SW 1271 (cell line): ENCODE data around the gene ADGRG6.

Experiments
- DNase-seq, 2 experiments: peaks; one replicate each; lab custom pipeline; 2025; lab: John Stamatoyannopoulos, UW

Gene ADGRG6

GRCh38 chr6:142322066-142322465 lies 20.3 kb downstream of the ADGRG6 start:
- DNase-seq = no peak

- DNase-seq = no peak
Observed at GRCh38 chr6:142322504-142323198, 20.8 kb downstream of the ADGRG6 start.

DNA sequence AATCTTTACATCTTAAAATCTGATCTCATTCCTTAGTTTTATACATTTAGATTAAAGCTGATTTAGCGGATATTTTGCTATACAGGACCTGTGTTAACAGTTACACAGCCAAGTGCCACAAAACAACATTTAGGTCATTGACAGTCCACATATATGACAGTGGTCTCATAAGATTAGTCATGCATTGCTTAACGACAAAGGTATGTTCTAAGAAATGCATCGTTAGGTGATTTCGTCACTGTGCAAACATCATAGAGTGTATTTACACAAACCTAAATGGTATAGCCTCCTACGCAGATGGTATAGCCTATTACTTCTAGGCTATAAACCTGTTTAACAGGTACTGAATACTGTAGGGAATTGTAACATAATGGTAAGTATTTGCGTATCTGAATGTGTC lies 21.6 kb downstream of the ADGRG6 start:
- no peak for DNase-seq

- DNase-seq = no peak
Observed at GRCh38 chr6:142324111-142324510, 22.3 kb downstream of the ADGRG6 start.

- DNase-seq = no peak
Observed at GRCh38 chr6:142325111-142325510, 23.3 kb downstream of the ADGRG6 start.

GRCh38 chr6:142326540-142326939 lies 24.7 kb downstream of the ADGRG6 start:
- no peak for DNase-seq

DNA sequence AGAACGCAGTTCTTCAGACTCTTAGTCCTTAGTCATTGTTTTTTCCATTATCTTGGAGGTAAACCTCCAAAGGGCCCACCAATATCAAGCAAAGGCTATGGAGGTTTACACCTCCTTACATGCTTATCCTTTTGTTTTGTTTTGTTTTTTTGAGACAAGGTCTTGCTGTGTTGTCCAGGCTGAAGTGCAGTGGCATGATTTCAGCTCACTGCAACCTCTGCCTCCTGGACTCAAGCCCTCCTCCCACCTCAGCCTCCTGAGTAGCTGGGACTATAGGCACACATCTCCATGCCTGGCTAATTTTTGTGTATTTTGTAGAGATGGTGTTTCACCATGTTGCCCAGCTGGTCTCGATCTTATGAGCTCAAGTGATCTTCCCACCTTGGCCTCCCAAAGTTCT lies 26.3 kb downstream of the ADGRG6 start:
- DNase-seq = no peak

DNA sequence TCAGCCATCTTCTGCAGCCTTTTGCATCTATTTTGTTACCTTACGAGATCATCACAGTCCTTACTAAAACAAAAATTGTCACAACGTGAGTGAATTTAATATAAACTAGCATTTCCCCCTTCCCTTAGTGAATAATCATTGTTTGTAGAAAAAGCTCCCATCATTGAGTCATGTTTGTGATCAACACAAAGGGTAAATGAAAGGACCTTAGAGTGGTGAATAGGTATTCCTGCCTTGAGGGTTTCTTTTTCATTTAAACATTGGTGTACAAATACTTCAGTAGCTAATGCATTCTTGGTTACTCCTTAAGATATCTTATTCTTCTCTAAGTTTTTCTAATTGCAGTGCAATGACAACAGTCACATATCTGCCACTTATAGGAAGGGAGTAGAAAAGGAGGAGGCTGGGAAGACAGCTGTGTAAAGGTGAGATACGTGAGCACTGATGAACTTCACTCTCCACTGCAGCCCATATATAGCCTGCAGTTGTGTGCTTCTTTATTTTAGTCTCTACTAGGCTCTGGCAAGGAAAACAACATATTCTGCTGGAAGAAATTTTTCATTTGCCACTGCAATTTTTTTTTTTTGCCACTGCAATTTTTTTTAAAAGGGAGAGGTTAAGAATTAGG lies 27.8 kb downstream of the ADGRG6 start:
- no peak for DNase-seq

- DNase-seq = no peak
Observed at GRCh38 chr6:142331075-142331551, 29.3 kb downstream of the ADGRG6 start.

DNA sequence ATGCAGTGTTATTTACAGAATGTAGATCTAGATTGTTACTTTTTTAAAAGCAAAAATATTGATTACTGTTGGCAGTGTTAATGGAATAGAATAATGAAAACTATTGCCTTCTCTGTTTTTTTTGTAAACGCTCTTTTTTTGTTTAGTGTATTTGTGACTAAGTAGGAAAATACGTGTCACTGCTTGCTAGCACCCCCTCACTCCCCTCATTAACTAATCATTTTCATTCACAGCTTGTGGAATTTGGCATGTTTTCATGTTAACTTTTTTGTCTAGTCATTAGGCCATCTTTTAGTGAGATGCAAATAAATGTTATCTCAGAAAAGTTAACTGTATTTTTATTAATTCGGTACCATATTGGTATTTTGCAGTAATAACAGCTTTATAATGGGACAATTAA lies 29.8 kb downstream of the ADGRG6 start:
- DNase-seq = no peak

DNA sequence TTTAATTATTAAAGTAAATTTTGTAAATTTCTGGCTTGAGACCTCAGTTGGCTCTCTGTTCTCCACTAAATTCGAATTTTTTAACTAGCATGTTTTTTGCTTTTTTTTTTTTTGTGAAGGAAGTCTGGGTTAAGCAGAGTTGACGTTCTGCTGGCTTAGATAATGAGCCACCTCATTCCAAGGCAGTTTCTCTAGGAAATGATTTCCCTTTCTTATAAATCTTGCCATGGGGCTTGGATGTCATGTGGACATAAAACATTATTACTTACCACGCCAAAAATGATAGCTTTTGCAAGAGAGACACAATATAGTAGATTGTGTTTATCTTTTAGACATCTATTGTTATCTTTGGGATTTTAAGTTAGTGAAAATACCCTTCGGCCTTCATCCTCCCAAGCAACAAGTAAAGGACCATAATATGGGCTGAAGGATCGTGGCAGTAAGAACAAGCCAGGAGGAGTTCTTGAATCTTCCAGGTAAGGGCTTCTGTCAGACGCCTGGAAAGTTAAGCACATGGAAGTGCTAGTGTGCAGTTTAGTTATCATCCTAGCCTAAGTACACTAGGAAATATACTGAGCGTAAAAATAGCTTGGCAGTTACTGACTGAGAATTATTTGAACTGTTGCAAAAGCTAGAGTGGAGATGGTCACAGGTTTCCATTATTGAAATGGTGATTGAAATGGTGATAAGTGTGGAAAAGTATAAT lies 30.7 kb downstream of the ADGRG6 start:
- no peak for DNase-seq

DNA sequence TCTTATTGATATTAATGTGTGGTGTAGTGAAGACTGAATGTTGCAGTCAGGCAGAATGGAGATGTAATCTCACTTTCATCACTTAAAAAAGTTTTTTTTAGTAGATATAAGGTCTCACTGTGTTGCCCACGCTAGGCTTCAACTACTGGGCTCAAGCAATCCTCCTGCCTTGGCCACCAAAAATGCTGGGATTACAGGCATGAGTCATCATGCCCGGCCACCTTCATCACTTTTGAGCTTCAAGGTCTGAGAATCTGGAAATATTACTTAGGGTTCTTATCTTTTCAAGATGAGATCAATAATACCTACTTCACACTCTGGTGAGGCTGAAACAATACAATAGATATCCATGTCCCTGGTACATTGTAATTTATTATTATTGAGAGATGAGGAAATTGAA lies 31.6 kb downstream of the ADGRG6 start:
- DNase-seq = no peak

DNA sequence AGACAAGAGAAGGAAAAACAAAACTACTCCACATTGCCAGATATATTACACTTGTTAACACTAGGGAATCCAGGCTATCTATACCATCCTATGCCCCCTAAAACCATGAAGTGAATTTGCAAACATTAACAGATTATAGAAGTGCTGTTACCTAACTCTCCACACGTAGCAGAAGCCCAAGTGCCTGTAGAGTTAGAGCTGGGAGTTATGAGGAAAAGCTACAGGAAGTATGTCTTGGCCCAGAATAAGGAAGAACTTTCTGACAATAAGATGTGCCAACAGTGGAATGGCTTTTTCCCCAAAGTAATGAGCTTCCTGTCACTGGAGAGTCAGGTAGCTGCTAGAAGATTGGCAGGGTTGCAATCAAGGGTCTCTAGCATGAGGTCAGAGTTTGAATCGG lies 32.5 kb downstream of the ADGRG6 start:
- no peak for DNase-seq

GRCh38 chr6:142335415-142335814 lies 33.6 kb downstream of the ADGRG6 start:
- no peak for DNase-seq

DNA sequence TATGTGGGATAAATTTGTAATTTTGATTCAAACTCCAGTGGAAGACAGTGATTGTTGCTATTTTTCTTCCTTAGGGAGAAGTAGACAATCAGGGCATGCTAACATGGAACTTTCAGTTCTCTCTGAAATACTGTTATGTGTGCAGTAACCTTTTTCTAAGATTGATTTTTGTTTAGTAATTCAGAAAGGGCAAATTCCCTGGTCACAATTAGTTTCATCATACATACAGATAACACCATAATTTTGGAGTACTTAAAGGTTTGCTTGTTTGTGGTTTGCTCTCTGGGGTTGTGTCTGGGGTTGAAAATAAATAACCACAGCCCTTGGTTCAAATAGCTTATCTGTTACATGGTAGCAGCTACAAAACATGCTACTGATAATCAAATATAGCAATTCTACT lies 34.4 kb downstream of the ADGRG6 start:
- no peak for DNase-seq

- DNase-seq = no peak
Observed at GRCh38 chr6:142336787-142337186, 35.0 kb downstream of the ADGRG6 start.

GRCh38 chr6:142339113-142339512 lies 37.3 kb downstream of the ADGRG6 start:
- DNase-seq = no peak

GRCh38 chr6:142339968-142340658 lies 38.3 kb downstream of the ADGRG6 start:
- no peak for DNase-seq

GRCh38 chr6:142341855-142342330 lies 40.1 kb downstream of the ADGRG6 start:
- no peak for DNase-seq

GRCh38 chr6:142342986-142343385 lies 41.2 kb downstream of the ADGRG6 start:
- no peak for DNase-seq

DNA sequence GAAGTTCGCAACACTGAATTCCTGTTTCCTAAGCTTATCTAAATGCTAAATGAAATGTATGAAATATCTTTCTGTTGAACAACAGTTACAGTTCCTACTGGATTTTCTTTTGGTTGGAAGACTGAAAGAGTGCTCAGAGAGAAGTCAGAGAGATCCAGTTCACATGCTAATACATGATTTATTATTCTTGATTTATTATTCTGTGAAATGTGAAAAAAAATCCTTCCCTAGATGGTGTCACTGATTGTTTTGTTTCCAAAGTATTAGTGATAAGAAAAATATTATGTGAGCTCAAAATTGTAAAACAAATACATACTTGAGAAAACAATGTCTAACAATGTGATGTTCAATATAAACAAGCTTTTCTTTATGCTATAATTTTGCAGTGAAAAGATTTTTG lies 42.1 kb downstream of the ADGRG6 start:
- DNase-seq = no peak

DNA sequence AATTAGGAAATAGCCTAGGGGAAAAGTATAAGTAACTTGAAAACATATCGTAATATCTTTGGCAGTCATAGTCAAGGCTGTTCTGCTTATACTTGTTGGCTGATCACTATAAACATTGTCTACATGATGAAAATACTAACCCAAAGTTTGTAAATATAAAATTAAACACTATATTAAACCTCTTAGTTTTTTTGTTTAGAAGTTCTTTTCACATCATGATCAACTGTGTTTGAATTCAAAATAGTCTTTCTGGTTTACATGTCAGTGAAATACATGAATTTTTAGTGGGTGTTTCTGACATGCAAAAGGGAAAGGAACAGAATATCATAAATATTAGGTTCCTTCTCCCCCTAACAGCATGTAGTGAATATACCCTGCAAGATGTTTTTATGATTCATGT lies 43.5 kb downstream of the ADGRG6 start:
- DNase-seq = no peak
